NB4 (cell line): Measurements from ENCODE around the gene ERVMER34-1.

Source experiments
- DNase-seq: peaks from one replicate; pipeline ENCODE4 v3.0.0; 2010; ENCODE audit warnings: low read depth
- H3K4me3 ChIP-seq: one replicate; pipeline ENCODE4 v1.5.1; 2011; ENCODE audit warnings: mild to moderate bottlenecking, low read depth, low read length, moderate library complexity
- CTCF ChIP-seq: IDR thresholded peaks from one replicate; pipeline ENCODE4 v1.5.1; 2012; ENCODE audit warnings: low read depth, low read length
- MAX ChIP-seq: IDR thresholded peaks from 2 replicates; pipeline ENCODE4 v1.6.1; 2011; ENCODE audit warnings: low read depth, low read length
- MYC ChIP-seq: IDR thresholded peaks from 2 replicates; pipeline ENCODE4 v1.6.1; 2011; ENCODE audit warnings: low read depth, low read length
- POLR2A ChIP-seq: IDR thresholded peaks from 2 replicates; pipeline ENCODE4 v1.6.1; 2011; ENCODE audit warnings: mild to moderate bottlenecking; ENCODE audit not compliant: insufficient read length; ENCODE audit errors: extremely low read depth

The ERVMER34-1 gene

GRCh38 chr4:52750819-52751486 lies at the start of gene ERVMER34-1:
Gene ERVMER34-1, minus strand, starts transcription at chr4:52751425. Its CDS starts 5,905 bp downstream, at chr4:52745520.
- H3K4me3 ChIP-seq = no peak within 1 kb of the TSS
- TF ChIP-seq CTCF (no peak), MAX (no peak), POLR2A (no peak), MYC (no peak)
- no peak for DNase-seq

- no peak overlapping the region for H3K4me3 ChIP-seq
- TF ChIP-seq POLR2A (no peak), MYC (no peak), MAX (no peak), CTCF (no peak)
- DNase-seq = no peak
Observed at GRCh38 chr4:52799813-52800212, 48.6 kb upstream of the ERVMER34-1 start.

- TF ChIP-seq MYC = no peak
- no peak for TF ChIP-seq MAX
- TF ChIP-seq CTCF = no peak
- TF ChIP-seq POLR2A = no peak
- DNase-seq = no peak
- H3K4me3 ChIP-seq = no peak overlapping the region
Observed at GRCh38 chr4:52795533-52795932, 44.3 kb upstream of the ERVMER34-1 start.

- TF ChIP-seq POLR2A (no peak), MYC (no peak), CTCF (no peak), MAX (no peak)
- H3K4me3 ChIP-seq = no peak overlapping the region
Observed at GRCh38 chr4:52791936-52792335, 40.7 kb upstream of the ERVMER34-1 start.

GRCh38 chr4:52789774-52790173 lies 38.5 kb upstream of the ERVMER34-1 start:
- DNase-seq = no peak
- H3K4me3 ChIP-seq = no peak overlapping the region
- TF ChIP-seq CTCF = no peak
- TF ChIP-seq MAX = no peak
- no peak for TF ChIP-seq POLR2A
- TF ChIP-seq MYC = no peak

More at GRCh38 chr4:52791936-52792335, 40.7 kb upstream of the ERVMER34-1 start:
- no peak for DNase-seq

- DNase-seq = no peak
- no peak overlapping the region for H3K4me3 ChIP-seq
- TF ChIP-seq CTCF (no peak), MYC (no peak), MAX (no peak), POLR2A (no peak)
Observed at GRCh38 chr4:52788806-52789205, 37.6 kb upstream of the ERVMER34-1 start.
